GM12865 (cell line): ENCODE measurements around the gene ANAPC13.
A peak's percentile ranks its signal among the peaks of the same experiment; 100 is the strongest.

Experiments
- DNase-seq: peaks from one replicate; pipeline ENCODE4 v3.0.0; 2010; ENCODE audit warnings: low read depth
- H3K4me3 ChIP-seq: 2 replicates; pipeline ENCODE4 v1.5.1; 2011; ENCODE audit warnings: mild to moderate bottlenecking, low read depth, low read length, control low read depth
- CTCF ChIP-seq: IDR thresholded peaks from 2 replicates; pipeline ENCODE4 v1.5.1; 2011; ENCODE audit warnings: low read length, control low read depth, low read depth, inconsistent platforms; ENCODE audit not compliant: insufficient read depth; ENCODE audit errors: missing control alignments

Gene ANAPC13

DNA sequence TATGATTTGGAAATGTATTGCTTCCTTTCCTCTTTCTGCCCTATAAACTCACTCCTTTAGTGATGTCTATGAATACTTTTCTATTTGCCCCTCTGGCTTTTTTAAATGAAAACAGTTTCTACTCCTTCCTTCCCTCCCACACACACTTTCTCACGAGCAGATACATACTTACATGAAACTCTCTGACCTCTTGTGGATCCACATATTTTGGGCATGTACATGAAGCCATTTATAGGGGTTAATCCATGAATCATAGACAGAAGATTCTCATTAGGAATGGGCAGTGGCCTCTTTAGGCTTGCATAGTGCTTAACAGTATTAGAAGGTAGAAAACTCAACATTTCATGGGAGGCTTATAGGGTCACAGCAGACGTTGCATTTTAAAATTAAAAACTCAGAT lies 24.8 kb downstream of the ANAPC13 start:
- DNase-seq: no peak
- no peak for TF ChIP-seq CTCF
- no peak overlapping the region for H3K4me3 ChIP-seq

GRCh38 chr3:134459562-134459961 lies 26.2 kb downstream of the ANAPC13 start:
- no peak for TF ChIP-seq CTCF
- no peak for DNase-seq

GRCh38 chr3:134458406-134458945 lies 27.3 kb downstream of the ANAPC13 start:
- no peak for TF ChIP-seq CTCF
- DNase-seq: no peak

More at GRCh38 chr3:134459562-134459961, 26.2 kb downstream of the ANAPC13 start:
- H3K4me3 ChIP-seq: no peak overlapping the region

DNA sequence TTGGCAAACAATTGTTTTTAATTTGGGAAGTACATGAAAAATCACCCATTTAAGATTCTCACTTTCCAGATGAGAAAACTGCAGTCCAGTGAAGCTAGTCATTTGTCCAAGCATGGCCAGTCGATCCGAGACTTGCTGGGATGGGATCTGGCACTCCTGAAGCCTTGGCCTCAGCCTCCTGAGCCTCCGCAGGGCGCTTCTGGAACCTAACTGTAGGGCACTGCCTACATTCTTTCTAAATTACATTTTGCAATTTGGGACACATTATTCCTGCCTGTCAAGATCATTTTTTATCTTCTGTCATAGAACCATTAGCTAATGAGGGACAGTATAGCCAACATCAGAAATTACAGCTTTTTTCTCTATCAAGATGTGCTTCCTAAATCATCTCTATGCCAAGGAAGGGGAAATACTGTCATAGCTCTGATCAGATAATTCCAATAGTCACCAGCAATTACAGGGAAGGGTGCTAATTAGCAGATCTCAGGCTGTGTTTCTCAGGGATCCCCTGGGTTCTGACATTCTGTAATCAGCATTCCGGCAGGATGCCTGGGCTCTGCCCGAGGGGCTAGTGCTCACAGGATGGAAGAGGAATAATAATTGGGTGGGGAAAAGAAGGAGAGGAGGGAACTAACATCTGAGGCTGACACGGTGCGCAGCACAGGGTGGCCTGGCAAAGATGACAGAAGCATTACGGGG lies 28.3 kb downstream of the ANAPC13 start:
- TF ChIP-seq CTCF: no peak
- H3K4me3 ChIP-seq: no peak overlapping the region
- DNase-seq: no peak

More at GRCh38 chr3:134458406-134458945, 27.3 kb downstream of the ANAPC13 start:
- no peak overlapping the region for H3K4me3 ChIP-seq

- no peak overlapping the region for H3K4me3 ChIP-seq
- peak; percentile 15 for TF ChIP-seq CTCF
- no peak for DNase-seq
Observed at GRCh38 chr3:134453631-134454030, 32.2 kb downstream of the ANAPC13 start.

- TF ChIP-seq CTCF: no peak
- DNase-seq: no peak
- H3K4me3 ChIP-seq: no peak overlapping the region
Observed at GRCh38 chr3:134449951-134450350, 35.8 kb downstream of the ANAPC13 start.

GRCh38 chr3:134449277-134449676 lies 36.5 kb downstream of the ANAPC13 start:
- peak; percentile 16 for TF ChIP-seq CTCF
- peak; percentile 25 for DNase-seq

More at GRCh38 chr3:134449277-134449676, 36.5 kb downstream of the ANAPC13 start:
- no peak overlapping the region for H3K4me3 ChIP-seq
